H1 (cell line): ENCODE measurements around the gene KRTCAP2. TPM values are rescaled to one million over a fixed set of nuclear protein-coding genes. Genes with fewer than 3 reads are reported as not detected.

Source experiments
- CHD1 ChIP-seq: IDR thresholded peaks from 2 replicates; pipeline ENCODE4 v1.6.1; 2012; ENCODE audit warnings: low read depth, low read length, improper control_type of control experiment
- CHD2 ChIP-seq: IDR thresholded peaks from 2 replicates; pipeline ENCODE4 v1.6.1; 2012; ENCODE audit warnings: low read length, improper control_type of control experiment
- EP300 ChIP-seq, 2 experiments: IDR thresholded peaks; 1 replicate in 1 of 2; 2 replicates in 1 of 2; pipeline ENCODE4 v1.6.1; 2011 to 2012; ENCODE audit warnings: low read depth in 2 of 2, low read length in 2 of 2, mild to moderate bottlenecking in 2 of 2, borderline replicate concordance in 1 of 2, inconsistent platforms in 1 of 2, moderate library complexity in 1 of 2
- FOSL1 ChIP-seq: IDR thresholded peaks from 2 replicates; pipeline ENCODE4 v1.6.1; 2011; ENCODE audit warnings: mild to moderate bottlenecking, low read depth, low read length, moderate library complexity; ENCODE audit not compliant: insufficient read depth
- JUND ChIP-seq: IDR thresholded peaks from 2 replicates; pipeline ENCODE4 v1.6.1; 2011; ENCODE audit warnings: mild to moderate bottlenecking, improper control_type of control experiment, low read length
- KDM1A ChIP-seq: fragments of 200-600, 300-600 bp; sonication (generic); IDR thresholded peaks from 2 replicates; pipeline ENCODE4 v1.7.1; 2016; ENCODE audit warnings: mild to moderate bottlenecking, low read length, borderline replicate concordance
- KDM4A ChIP-seq: IDR thresholded peaks from one replicate; pipeline ENCODE4 v1.7.1; 2012; ENCODE audit warnings: low read depth, mild to moderate bottlenecking, moderate library complexity, low read length, inconsistent platforms; ENCODE audit not compliant: severe bottlenecking
- MAFK ChIP-seq: IDR thresholded peaks from 2 replicates; pipeline ENCODE4 v1.6.1; 2012; ENCODE audit warnings: low read depth, mild to moderate bottlenecking, improper control_type of control experiment, low read length
- PHF8 ChIP-seq: fragments of 200-600 bp; sonication (generic); conservative IDR thresholded peaks from 2 replicates; pipeline ENCODE4 v1.7.1; 2012; ENCODE audit warnings: low read depth, mild to moderate bottlenecking, inconsistent platforms, low read length, moderate library complexity
- POLR2A ChIP-seq, 2 experiments: IDR thresholded peaks; 1 replicate in 1 of 2; 2 replicates in 1 of 2; pipeline ENCODE4 v1.6.1; 2011; ENCODE audit warnings: low read depth in 2 of 2, low read length in 2 of 2, mild to moderate bottlenecking in 2 of 2; ENCODE audit errors: control extremely low read depth in 1 of 2
- POU5F1 ChIP-seq: IDR thresholded peaks from 2 replicates; pipeline ENCODE4 v1.6.1; 2011; ENCODE audit warnings: low read depth, mild to moderate bottlenecking, low read length, moderate library complexity
- RBBP5 ChIP-seq: IDR thresholded peaks from 2 replicates; pipeline ENCODE4 v1.7.1; 2012; ENCODE audit warnings: low read depth, mild to moderate bottlenecking, inconsistent platforms, low read length, moderate library complexity, borderline replicate concordance
- SIN3A ChIP-seq, 2 experiments: IDR thresholded peaks in 1 of 2; conservative IDR thresholded peaks in 1 of 2; 2 replicates each; pipeline ENCODE4 v1.6.1; 2011 to 2012; ENCODE audit warnings: low read length in 2 of 2, improper control_type of control experiment in 1 of 2, low read depth in 1 of 2, mild to moderate bottlenecking in 1 of 2
- SP1 ChIP-seq: IDR thresholded peaks from 2 replicates; pipeline ENCODE4 v1.6.1; 2011; ENCODE audit warnings: low read depth, low read length
- SP4 ChIP-seq: IDR thresholded peaks from 2 replicates; pipeline ENCODE4 v1.6.1; 2012; ENCODE audit warnings: low read length, inconsistent platforms
- TBP ChIP-seq: IDR thresholded peaks from 2 replicates; pipeline ENCODE4 v1.6.1; 2011; ENCODE audit warnings: low read depth, low read length, improper control_type of control experiment
- TCF12 ChIP-seq: IDR thresholded peaks from 2 replicates; pipeline ENCODE4 v1.6.1; 2011; ENCODE audit warnings: low read depth, mild to moderate bottlenecking, low read length
- TEAD4 ChIP-seq: IDR thresholded peaks from 2 replicates; pipeline ENCODE4 v1.6.1; 2012; ENCODE audit warnings: low read depth, low read length, inconsistent platforms, mixed read lengths
- YY1 ChIP-seq: IDR thresholded peaks from 2 replicates; pipeline ENCODE4 v1.6.1; 2011; ENCODE audit warnings: low read depth, mild to moderate bottlenecking, low read length
- ZNF274 ChIP-seq: IDR thresholded peaks from 2 replicates; pipeline ENCODE4 v1.7.0; 2012; ENCODE audit warnings: low read length, borderline replicate concordance; ENCODE audit errors: extremely low read depth
- polyA plus RNA-seq, 7 experiments: library from polyadenylated mRNA; depleted of rRNA in 3 of 7; stranded (reverse) in 5 of 7; unstranded in 2 of 7; fragments of >200 nt in 5 of 7; fragments of 200-250 nt in 2 of 7; gene quantifications; 1 replicate in 5 of 7; 2 replicates in 1 of 7; 4 replicates in 1 of 7; pipeline versions ENCODE4 v1.2.1 to v1.2.3, GENCODE V29; 2011 to 2013; ENCODE audit warnings: missing spikeins in 2 of 7, mixed read lengths in 2 of 7
- total RNA-seq: library from RNA; stranded (reverse); fragmentation: NEBNext Ultra II Directional; extraction: Animal tissue kit (Norgen Biotek cat#: 25700); gene quantifications from 2 replicates; pipeline ENCODE4 v1.2.1, GENCODE V29; 2021
- TF ChIP-seq, protein P1 (sequence below), 3 experiments: IDR thresholded peaks; 1 replicate in 2 of 3; 2 replicates in 1 of 3; pipeline versions ENCODE4 v1.5.1 to v1.6.1; 2011; ENCODE audit warnings: low read length in 3 of 3, mild to moderate bottlenecking in 3 of 3, inconsistent platforms in 2 of 3, low read depth in 1 of 3, moderate library complexity in 1 of 3; ENCODE audit not compliant: insufficient read depth in 1 of 3; ENCODE audit errors: control extremely low read depth in 1 of 3

KRTCAP2 gene
- total and polyA plus RNA-seq, 2 of the 8 experiments (the other 6 are each of a cell fraction or from before 2014, with no cell fraction given) = 146 to 317 TPM

DNA sequence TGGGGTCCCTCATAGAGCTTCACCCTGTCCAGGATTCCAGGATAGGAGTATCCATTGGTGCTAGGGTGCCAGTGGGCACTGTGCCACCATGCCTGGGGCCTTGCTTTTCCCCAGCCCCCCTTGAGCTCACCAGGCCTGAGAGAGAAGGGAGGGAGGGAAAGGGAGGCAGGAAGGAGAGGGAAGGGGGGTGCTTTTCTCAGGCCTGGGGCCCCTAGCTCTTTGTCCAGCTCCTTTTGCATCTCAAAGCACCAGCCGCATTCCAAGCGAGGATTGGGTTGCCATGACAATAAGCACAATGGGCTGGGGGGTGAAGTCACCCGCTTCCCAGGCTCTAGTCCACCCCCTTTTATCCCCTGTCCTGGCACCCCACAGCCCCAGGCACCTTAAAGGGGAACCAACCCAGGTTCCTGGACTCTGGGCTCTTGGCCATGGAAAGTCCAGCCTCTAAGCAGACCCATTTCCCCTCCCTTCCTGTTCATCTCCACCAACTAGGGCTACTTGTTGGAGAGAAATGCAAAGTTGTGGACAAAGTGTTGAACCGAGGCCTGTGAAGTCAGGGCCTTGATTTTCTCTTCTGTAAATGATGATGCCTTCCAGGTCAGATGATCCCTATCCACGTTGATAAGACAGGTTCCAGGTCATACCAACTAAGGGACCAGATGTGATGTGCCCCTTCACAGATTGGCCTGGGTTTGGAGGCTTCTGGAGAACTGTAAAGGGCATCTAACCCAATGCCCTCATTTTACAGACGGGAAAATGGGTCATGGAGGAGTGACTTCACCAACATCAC lies 23.2 kb upstream of the KRTCAP2 start (continued):
- TF ChIP-seq, protein P1, sequence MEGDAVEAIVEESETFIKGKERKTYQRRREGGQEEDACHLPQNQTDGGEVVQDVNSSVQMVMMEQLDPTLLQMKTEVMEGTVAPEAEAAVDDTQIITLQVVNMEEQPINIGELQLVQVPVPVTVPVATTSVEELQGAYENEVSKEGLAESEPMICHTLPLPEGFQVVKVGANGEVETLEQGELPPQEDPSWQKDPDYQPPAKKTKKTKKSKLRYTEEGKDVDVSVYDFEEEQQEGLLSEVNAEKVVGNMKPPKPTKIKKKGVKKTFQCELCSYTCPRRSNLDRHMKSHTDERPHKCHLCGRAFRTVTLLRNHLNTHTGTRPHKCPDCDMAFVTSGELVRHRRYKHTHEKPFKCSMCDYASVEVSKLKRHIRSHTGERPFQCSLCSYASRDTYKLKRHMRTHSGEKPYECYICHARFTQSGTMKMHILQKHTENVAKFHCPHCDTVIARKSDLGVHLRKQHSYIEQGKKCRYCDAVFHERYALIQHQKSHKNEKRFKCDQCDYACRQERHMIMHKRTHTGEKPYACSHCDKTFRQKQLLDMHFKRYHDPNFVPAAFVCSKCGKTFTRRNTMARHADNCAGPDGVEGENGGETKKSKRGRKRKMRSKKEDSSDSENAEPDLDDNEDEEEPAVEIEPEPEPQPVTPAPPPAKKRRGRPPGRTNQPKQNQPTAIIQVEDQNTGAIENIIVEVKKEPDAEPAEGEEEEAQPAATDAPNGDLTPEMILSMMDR (IDR thresholded peaks at IDR 0.05; ENCODE audit: control extremely low read depth in 1 of 3, insufficient read depth in 1 of 3, low read depth in 1 of 3, low read length in 3 of 3) = no peak
- TF ChIP-seq MAFK (no peak), RBBP5 (0 out of 2 replicates have a peak, but pooled peaks have one; percentile 31), SIN3A (conservative IDR thresholded peaks at IDR 0.05 in 1 of 2, IDR thresholded peaks at IDR 0.05 in 1 of 2; ENCODE audit: low read depth in 1 of 2, low read length in 2 of 2) (peak; percentile 84 to 88; a peak in 3 of 4 replicates), PHF8 (0 out of 2 replicates have a peak, but pooled peaks have one; percentile 11), TCF12 (0 out of 2 replicates have a peak, but pooled peaks have one; percentile 39), JUND (peak; percentile 61), TEAD4 (peak; percentile 98), SP4 (peak; percentile 32; the same call in 1 of the 2 replicates), CHD1 (no peak), CHD2 (peak; percentile 17; the same call in 1 of the 2 replicates), FOSL1 (no peak), KDM1A (no peak), YY1 (no peak), POLR2A (IDR thresholded peaks at IDR 0.05; ENCODE audit: control extremely low read depth in 1 of 2, low read depth in 2 of 2, low read length in 2 of 2) (peak in 1 of 2 experiments; percentile 80; a peak in 2 of 3 replicates), SP1 (peak; percentile 92), ZNF274 (no peak), POU5F1 (peak; percentile 62; the same call in 1 of the 2 replicates), KDM4A (no peak), TBP (peak; percentile 15; the same call in 1 of the 2 replicates), EP300 (IDR thresholded peaks at IDR 0.05; ENCODE audit: borderline replicate concordance in 1 of 2, low read depth in 2 of 2, low read length in 2 of 2) (peak in 1 of 2 experiments; percentile 83; a peak in 1 of 3 replicates)
